ENCODE data around the gene OST4.

OST4 gene

DNA sequence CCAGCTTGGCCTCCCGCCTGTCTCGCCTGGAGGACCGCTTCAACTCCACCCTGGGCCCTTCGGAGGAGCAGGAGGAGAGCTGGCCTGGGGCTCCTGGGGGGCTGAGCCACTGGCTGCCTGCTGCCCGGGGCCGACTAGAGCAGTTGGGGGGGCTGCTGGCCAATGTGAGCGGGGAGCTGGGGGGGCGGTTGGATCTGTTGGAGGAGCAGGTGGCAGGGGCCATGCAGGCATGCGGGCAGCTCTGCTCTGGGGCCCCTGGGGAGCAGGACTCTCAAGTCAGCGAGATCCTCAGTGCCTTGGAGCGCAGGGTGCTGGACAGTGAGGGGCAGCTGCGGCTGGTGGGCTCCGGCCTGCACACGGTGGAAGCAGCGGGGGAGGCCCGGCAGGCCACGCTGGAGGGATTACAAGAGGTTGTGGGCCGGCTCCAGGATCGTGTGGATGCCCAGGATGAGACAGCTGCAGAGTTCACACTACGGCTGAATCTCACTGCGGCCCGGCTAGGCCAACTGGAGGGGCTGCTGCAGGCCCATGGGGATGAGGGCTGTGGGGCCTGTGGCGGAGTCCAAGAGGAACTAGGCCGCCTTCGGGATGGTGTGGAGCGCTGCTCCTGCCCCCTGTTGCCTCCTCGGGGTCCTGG, 11.4 kb upstream of the OST4 start:
- Histone ChIP-seq H3K9ac (ENCODE audit: low read length) (no peak overlapping the region), H3K36me3 (ENCODE audit: low read length) (no peaks in the 10 kb centered on the region), H3F3A (ENCODE audit: insufficient read depth) (0 out of 2 replicates have a peak, but pooled peaks cover 3% of the 10 kb centered on the region), H3K4me2 (ENCODE audit: low read depth, low read length, poor library complexity, severe bottlenecking) (no peak overlapping the region), H3K27me3 (ENCODE audit: low read length) (no peaks in the 10 kb centered on the region), H3K9me2 (replicated peaks; ENCODE audit: insufficient read depth, low read length) (no peaks in the 10 kb centered on the region), H3K4me3 (ENCODE audit: insufficient read depth, low read length, poor library complexity, severe bottlenecking) (no peak overlapping the region), H2AFZ (ENCODE audit: low read depth, low read length, severe bottlenecking) (no peak overlapping the region), H3K27ac (ENCODE audit: low read depth, low read length) (no peak overlapping the region), H3K79me2 (ENCODE audit: insufficient read depth, low read length) (no peaks in the 10 kb centered on the region), H4K20me1 (ENCODE audit: low read depth, low read length) (no peaks in the 10 kb centered on the region), H3K9me3 (ENCODE audit: insufficient read depth, low read length) (no peaks in the 10 kb centered on the region)
- TF ChIP-seq EZH2phosphoT487 (conservative IDR thresholded peaks at IDR 0.05; ENCODE audit: low read length): no peak
- TF ChIP-seq CTCF (IDR thresholded peaks at IDR 0.05; ENCODE audit: insufficient read depth, low read length, poor library complexity, severe bottlenecking): no peak

DNA sequence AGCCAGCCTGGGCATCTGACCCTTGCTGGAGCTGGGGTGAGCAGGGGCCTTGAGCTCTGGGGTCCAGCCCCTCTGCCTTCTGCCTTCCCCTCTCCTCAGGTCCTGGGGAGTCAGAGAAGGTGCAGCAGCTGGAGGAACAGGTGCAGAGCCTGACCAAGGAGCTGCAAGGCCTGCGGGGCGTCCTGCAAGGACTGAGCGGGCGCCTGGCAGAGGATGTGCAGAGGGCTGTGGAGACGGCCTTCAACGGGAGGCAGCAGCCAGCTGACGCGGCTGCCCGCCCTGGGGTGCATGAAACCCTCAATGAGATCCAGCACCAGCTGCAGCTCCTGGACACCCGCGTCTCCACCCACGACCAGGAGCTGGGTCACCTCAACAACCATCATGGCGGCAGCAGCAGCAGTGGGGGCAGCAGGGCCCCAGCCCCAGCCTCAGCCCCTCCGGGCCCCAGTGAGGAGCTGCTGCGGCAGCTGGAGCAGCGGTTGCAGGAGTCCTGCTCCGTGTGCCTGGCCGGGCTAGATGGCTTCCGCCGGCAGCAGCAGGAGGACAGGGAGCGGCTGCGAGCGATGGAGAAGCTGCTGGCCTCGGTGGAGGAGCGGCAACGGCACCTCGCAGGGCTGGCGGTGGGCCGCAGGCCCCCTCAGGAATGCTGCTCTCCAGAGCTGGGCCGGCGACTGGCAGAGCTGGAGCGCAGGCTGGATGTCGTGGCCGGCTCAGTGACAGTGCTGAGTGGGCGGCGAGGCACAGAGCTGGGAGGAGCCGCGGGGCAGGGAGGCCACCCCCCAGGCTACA, 10.7 kb upstream of the OST4 start:
- peak overlapping the region; percentile 41; the same call in 1 of the 2 replicates for H3K27ac ChIP-seq (ENCODE audit: low read depth, low read length)
- TF ChIP-seq EZH2phosphoT487 (conservative IDR thresholded peaks at IDR 0.05; ENCODE audit: low read length) (no peak), CTCF (IDR thresholded peaks at IDR 0.05; ENCODE audit: insufficient read depth, low read length, poor library complexity, severe bottlenecking) (no peak)
- H3K9me2 ChIP-seq (replicated peaks; ENCODE audit: insufficient read depth, low read length): no peaks in the 10 kb centered on the region
- no peaks in the 10 kb centered on the region for H3K9me3 ChIP-seq (ENCODE audit: insufficient read depth, low read length)
- H3K4me3 ChIP-seq (ENCODE audit: insufficient read depth, low read length, poor library complexity, severe bottlenecking): no peak overlapping the region
- H3K9ac ChIP-seq (ENCODE audit: low read length): no peak overlapping the region
- H3K4me2 ChIP-seq (ENCODE audit: low read depth, low read length, poor library complexity, severe bottlenecking): peak overlapping the region; percentile 52
- no peaks in the 10 kb centered on the region for H3F3A ChIP-seq (ENCODE audit: insufficient read depth)
- no peaks in the 10 kb centered on the region for H3K27me3 ChIP-seq (ENCODE audit: low read length)
- H2AFZ ChIP-seq (ENCODE audit: low read depth, low read length, severe bottlenecking): no peak overlapping the region
- no peaks in the 10 kb centered on the region for H4K20me1 ChIP-seq (ENCODE audit: low read depth, low read length)
- no peaks in the 10 kb centered on the region for H3K36me3 ChIP-seq (ENCODE audit: low read length)
- no peaks in the 10 kb centered on the region for H3K79me2 ChIP-seq (ENCODE audit: insufficient read depth, low read length)

- no peak overlapping the region for H2AFZ ChIP-seq (ENCODE audit: low read depth, low read length, severe bottlenecking)
- H3K4me2 ChIP-seq (ENCODE audit: low read depth, low read length, poor library complexity, severe bottlenecking): no peak overlapping the region
- H3K9ac ChIP-seq (ENCODE audit: low read length): no peak overlapping the region
- no peaks in the 10 kb centered on the region for H3K36me3 ChIP-seq (ENCODE audit: low read length)
- H3K27ac ChIP-seq (ENCODE audit: low read depth, low read length): no peak overlapping the region
- no peaks in the 10 kb centered on the region for H3K79me2 ChIP-seq (ENCODE audit: insufficient read depth, low read length)
- H3K9me3 ChIP-seq (ENCODE audit: insufficient read depth, low read length): no peaks in the 10 kb centered on the region
- H3K4me3 ChIP-seq (ENCODE audit: insufficient read depth, low read length, poor library complexity, severe bottlenecking): no peak overlapping the region
- no peaks in the 10 kb centered on the region for H3K27me3 ChIP-seq (ENCODE audit: low read length)
- TF ChIP-seq EZH2phosphoT487 (conservative IDR thresholded peaks at IDR 0.05; ENCODE audit: low read length): no peak
- no peak for TF ChIP-seq CTCF (IDR thresholded peaks at IDR 0.05; ENCODE audit: insufficient read depth, low read length, poor library complexity, severe bottlenecking)
- H3K9me2 ChIP-seq (replicated peaks; ENCODE audit: insufficient read depth, low read length): no peaks in the 10 kb centered on the region
- no peaks in the 10 kb centered on the region for H4K20me1 ChIP-seq (ENCODE audit: low read depth, low read length)
- peaks cover 7% of the 10 kb centered on the region; the same call in 1 of the 2 replicates for H3F3A ChIP-seq (ENCODE audit: insufficient read depth)
Observed at GRCh38 chr2:27080603-27080936, 9.1 kb upstream of the OST4 start.
